ENCODE results near the gene NCF4.

GRCh38 chr22:36893262-36893661 lies 32.5 kb downstream of the NCF4 start:
- TF ChIP-seq POLR2A (IDR thresholded peaks at IDR 0.05; ENCODE audit: low read length) (no peak), GATA1 (IDR thresholded peaks at IDR 0.05; ENCODE audit: low read depth, low read length) (no peak)
